Activated CD4-positive, alpha-beta T cell treated with anti-CD3 and anti-CD28 coated beads for 1 hour (primary cell): ENCODE results near the gene TJP3.
"Not testable (repeated sequence)": the region's sequence is repeated elsewhere in the genome, so short reads cannot be mapped to it uniquely, and the experiment has no call there.

Experiments used
- DNase-seq: peaks from one replicate; pipeline ENCODE4 v3.0.0-alpha.2; 2020

TJP3 gene

GRCh38 chr19:3746371-3747056, 38.3 kb downstream of the TJP3 start:
- DNase-seq, result no peak

DNA sequence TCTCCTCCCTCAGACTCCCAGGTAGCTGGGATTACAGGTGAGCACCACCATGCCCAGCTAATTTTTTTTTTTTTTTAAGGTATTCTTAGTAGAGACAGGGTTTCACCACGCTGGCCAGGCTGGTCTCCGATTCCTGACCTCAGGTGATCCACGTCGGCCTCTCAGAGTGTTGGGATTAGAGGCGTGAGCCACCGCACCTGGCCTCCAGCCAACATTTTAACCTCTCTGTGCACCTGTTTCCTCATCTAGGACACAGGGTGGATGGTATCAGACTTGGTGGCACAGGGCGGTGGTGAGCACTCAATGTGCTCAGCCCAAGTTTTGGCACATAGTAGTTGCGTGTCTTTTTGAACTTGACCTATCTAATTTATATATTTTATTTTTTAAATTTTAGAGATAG, 40.8 kb downstream of the TJP3 start:
- no peak for DNase-seq

- no peak for DNase-seq
Observed at GRCh38 chr19:3750211-3750610, 42.0 kb downstream of the TJP3 start.

DNA sequence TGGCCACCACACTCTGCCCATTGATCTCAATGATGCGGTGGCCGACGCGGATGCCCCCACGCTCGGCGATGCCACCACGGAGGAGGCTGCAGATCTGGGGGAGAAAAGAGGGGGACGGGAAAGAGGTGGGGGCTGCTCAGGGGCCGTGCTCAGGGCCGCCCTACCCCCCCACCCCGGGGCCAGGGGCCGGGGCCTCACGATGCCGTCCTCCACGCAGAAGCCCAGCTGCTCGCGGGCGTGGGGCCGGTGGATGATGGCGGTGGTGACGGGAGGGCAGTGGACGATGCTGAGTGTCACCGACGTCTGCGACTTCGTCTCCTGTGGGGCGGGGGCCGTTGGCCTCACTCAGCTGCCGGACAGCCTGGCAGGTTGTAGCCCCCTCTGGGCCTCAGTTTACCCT, 43.1 kb downstream of the TJP3 start:
- DNase-seq, result no peak

- no peak for DNase-seq
Observed at GRCh38 chr19:3752492-3752891, 44.3 kb downstream of the TJP3 start.

DNA sequence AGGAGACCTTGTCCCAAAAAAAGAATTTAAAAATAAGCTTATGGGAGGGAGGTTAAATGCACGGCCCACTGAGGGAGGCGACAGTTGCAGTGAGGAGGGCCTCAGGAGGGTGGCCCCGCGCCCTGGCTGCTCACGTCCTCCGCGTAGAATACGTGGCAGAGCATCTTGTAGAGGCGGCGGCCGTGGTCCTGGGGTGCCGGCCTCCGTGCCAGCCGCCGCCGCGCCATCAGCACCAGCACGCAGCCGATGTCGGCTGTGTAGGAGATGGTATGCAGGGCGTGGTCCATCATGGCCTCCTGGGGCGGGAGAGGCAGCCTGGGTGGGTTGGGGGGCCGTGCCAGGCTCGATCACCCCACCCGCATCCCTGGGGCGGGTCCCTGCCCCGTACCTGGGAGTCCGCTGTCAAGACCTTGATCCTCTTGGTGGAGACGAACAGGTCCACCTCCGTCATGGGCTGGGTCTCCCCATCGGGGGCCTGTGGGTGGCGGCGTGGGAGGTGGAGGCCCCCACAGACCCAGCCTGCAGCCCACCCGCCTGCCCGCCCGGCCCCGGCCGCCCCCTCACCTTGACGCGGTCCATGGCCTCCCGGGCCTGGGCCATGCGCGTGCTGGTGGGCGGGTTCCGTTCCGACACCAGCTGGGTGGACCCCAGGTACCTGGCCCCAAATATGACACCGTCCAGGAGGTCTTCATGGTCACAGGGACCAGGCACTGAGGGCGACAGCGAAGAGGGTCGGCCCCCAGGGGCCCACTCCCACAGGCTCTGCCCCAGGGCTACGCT, 45.6 kb downstream of the TJP3 start:
- DNase-seq, result no peak

DNA sequence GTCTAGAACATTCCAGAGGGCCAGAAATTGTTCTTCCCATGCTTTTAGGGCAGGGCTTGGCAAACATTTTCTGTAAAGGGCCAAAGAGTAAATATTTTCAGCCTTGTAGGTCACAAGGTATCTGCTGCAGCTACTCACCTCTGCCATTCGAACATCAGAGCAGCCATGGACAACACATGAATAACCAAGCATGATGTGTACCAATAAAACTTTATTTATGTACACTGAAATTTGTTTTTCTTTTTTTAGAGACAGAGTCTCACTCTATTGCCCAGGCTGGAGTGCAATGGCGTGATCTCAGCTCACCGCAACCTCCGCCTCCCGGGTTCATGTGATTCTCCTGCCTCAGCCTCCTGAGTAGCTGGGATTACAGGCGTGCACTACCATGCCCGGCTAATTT, 49.5 kb downstream of the TJP3 start:
- DNase-seq, result not testable (repeated sequence)

DNA sequence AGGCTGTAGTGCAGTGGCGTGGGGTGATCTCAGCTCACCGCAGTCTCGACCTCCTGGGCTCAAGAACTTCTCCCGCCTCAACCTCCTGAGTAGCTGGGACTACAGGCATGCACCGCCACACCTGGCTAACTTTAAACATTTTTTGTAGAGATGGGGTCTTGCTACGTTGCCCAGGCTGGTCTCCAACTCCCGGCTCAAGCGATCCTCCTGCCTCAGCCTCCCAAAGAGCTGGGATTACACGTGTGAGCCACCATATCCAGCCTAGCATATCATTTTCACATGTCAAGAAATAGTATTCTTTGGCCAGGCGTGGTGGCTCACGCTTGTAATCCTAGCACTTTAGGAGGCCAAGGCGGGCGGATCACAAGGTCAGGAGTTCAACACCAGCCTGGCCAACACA, 50.1 kb downstream of the TJP3 start:
- DNase-seq, result not testable (repeated sequence)

DNA sequence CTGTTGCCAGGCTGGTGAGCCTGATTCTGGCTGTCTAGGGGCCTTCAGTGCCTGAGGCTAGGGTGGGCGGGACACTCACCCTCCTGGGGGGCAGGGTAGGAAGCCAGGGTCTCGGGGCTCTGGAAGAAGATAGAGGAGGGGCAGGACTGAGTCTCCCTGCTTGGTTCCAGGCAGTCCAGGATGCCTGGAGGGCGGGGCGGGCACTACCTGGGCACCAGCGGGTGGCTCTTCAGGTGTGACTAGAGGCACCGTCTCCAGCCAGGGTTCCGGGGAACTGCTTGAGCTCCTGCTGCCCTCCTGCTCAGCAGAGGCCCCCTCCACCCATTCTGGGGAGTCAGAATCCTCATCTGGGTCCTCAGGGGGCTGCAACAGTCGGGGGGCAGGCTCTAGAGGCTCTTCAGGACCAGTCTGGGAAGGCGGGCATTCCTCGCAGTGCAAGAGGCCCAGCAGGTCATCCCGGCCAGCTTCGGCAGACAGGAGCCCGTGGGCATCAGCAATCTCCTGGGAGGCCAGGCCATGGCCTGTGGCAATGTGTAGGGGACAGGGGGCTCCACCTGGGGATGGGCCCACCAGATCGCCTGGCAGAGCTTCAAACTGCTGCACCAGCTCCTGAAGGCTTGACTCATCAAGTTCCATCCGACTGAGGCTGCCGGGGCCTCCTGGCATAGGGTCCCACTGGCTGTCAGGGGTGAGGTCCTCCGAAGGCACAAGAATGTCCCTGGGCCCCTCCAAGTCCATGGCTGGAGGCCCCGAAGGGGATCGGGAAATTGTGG, 51.5 kb downstream of the TJP3 start:
- no peak for DNase-seq

- no peak for DNase-seq
Observed at GRCh38 chr19:3760871-3761361, 52.7 kb downstream of the TJP3 start.

- peak; percentile 94 for DNase-seq
Observed at GRCh38 chr19:3761382-3762129, 53.4 kb downstream of the TJP3 start, which contains the start of gene APBA3. Gene APBA3, minus strand, starts transcription at chr19:3761692. Its CDS starts 1,428 bp downstream, at chr19:3760264.

DNA sequence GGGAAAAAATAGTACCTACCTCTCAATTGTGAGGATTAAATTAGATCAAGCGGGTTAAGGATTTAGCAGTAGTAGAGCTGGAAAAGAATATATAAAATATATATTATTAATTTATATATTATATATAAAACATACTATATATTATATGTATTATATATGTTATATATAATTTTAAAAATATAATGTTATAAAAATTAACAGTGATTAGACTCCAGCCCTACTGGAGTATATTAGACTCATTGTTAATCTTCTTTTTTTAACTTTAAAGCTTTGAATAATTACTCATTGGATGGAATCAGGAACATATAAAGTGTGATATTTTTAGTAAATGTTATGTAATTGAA, 53.9 kb downstream of the TJP3 start:
- no peak for DNase-seq

GRCh38 chr19:3762501-3763459, 54.6 kb downstream of the TJP3 start, which contains the start of gene MRPL54:
Gene MRPL54, plus strand, starts transcription at chr19:3762682. Its CDS starts 19 bp downstream, at chr19:3762701.
- peak; percentile 100 for DNase-seq

GRCh38 chr19:3765121-3765520, 56.9 kb downstream of the TJP3 start:
- no peak for DNase-seq

DNA sequence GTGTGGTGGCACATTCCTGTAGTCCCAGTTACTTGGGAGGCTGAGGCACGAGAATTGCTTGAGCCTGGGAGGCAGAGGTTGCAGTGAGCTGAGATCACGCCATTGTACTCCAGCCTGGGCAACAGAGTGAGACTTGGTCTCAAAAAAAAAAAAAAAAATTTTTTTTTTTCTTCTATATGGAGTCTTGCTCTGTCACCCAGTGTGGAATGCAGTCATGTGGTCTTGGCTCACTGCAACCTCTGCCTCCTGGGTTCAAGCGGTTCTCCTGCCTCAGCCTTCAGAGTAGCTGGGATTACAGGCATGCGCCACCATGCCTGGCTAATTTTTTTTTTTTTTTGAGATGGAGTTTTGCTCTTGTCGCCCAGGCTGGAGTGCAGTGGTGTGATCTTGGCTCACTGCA, 57.6 kb downstream of the TJP3 start:
- DNase-seq, result not testable (repeated sequence)

GRCh38 chr19:3766520-3766919, 58.3 kb downstream of the TJP3 start:
- no peak for DNase-seq

GRCh38 chr19:3767050-3767449, 58.9 kb downstream of the TJP3 start:
- DNase-seq, result no peak

DNA sequence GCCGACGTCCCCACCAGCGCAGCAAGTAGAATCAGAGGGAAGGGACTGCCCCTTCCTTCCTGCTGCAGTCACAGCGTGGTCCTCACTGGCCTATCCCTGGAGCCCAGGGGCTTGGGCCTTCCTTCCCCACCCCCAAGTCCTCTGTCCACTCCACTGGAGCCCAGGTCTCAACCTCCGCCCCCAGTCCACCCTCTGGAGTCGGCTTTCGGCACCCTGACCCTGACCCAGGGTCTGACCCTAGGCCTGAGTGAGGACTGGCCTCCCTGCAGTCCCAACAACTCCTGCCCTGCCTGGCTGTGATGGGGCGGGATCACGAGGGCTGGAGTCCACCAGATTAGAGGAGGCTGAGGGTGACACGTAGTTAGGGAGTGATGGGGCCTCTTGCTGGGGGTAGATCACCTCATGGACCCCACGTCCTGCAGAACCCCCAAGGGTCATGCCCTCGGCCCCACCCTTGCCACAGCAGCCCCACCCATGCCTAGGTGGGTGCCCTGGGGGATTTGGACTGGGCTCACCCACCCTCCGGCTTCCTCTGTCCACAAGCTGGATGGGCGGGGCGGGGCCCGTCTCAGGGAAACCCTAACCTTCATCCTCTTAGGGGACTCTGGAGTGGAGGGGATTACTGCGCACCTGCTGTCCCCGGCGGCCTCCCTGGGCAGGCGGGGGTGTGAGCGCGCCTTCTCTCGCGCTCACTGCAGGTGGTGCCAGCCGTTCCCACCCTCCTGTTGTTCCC, 60.0 kb downstream of the TJP3 start:
- no peak for DNase-seq

DNA sequence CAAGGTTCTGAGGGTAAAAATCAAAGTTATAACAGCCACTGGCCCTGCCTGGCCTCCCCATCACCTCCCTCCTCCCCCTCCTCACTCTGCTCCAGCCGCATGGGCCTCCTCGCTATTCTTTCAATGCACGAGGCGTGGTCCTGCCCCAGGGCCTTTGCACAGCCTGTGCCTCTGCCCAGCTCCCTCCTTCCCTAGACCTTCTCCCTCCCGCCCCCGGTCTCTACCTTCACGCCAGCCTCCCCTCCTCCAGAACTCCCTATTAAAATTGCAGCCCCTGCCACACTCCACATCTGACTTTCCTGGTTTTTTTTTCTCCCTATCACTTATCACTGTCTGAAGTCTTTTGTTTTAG, 60.5 kb downstream of the TJP3 start:
- no peak for DNase-seq

DNA sequence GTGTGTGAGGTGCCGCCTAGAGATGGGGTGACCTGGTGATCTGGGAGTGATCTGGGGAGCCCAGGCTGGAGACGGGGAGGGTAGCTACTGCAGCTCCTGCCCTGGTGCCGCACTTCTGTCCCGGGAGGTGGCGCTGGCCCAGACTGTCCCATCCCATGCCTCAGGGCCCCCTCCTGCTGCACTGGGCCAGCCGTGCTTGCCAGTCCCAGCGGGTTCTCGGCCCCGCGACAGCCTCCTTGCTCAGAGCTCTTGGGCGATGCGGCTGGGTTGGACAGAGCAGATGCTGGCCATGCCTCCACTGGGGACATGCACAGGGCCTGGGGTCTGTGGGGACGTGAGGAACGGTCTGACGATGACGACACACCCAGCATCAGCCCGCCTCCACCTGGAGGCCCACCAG, 61.3 kb downstream of the TJP3 start:
- DNase-seq, result no peak
